Stomach smooth muscle (tissue), 2 donors: ENCODE measurements around the gene SPATA32.
A peak's percentile ranks its signal among the peaks of the same experiment; 100 is the strongest.

Experiments used
- H3K27ac ChIP-seq: one replicate; pipeline ENCODE4 v1.7.0; 2013; ENCODE audit warnings: mild to moderate bottlenecking, low read length, inconsistent platforms
- H3K27me3 ChIP-seq, 2 donors: one replicate each; pipeline ENCODE4 v1.7.0; 2013; ENCODE audit warnings: low read length in 2 of 2; ENCODE audit not compliant: insufficient read depth in 2 of 2, control insufficient read depth in 1 of 2
- H3K36me3 ChIP-seq, 2 donors: one replicate each; pipeline ENCODE4 v1.7.0; 2013; ENCODE audit warnings: low read length in 2 of 2; ENCODE audit not compliant: control insufficient read depth in 2 of 2, insufficient read depth in 2 of 2
- H3K4me1 ChIP-seq: one replicate; pipeline ENCODE4 v1.7.0; 2013; ENCODE audit warnings: low read length; ENCODE audit not compliant: control insufficient read depth, insufficient read depth
- H3K4me3 ChIP-seq, 2 donors: one replicate each; pipeline ENCODE4 v1.7.0; 2013; ENCODE audit warnings: low read length in 2 of 2
- H3K9ac ChIP-seq, 2 donors: one replicate each; pipeline ENCODE4 v1.7.0; 2013; ENCODE audit warnings: low read length in 2 of 2, mild to moderate bottlenecking in 1 of 2
- H3K9me3 ChIP-seq, 2 donors: one replicate each; pipeline ENCODE4 v1.7.0; 2013; ENCODE audit warnings: low read length in 2 of 2; ENCODE audit not compliant: control insufficient read depth in 2 of 2
- donor health status: healthy.
- donor health status: Pancreatic carcinoma.

The SPATA32 gene

DNA sequence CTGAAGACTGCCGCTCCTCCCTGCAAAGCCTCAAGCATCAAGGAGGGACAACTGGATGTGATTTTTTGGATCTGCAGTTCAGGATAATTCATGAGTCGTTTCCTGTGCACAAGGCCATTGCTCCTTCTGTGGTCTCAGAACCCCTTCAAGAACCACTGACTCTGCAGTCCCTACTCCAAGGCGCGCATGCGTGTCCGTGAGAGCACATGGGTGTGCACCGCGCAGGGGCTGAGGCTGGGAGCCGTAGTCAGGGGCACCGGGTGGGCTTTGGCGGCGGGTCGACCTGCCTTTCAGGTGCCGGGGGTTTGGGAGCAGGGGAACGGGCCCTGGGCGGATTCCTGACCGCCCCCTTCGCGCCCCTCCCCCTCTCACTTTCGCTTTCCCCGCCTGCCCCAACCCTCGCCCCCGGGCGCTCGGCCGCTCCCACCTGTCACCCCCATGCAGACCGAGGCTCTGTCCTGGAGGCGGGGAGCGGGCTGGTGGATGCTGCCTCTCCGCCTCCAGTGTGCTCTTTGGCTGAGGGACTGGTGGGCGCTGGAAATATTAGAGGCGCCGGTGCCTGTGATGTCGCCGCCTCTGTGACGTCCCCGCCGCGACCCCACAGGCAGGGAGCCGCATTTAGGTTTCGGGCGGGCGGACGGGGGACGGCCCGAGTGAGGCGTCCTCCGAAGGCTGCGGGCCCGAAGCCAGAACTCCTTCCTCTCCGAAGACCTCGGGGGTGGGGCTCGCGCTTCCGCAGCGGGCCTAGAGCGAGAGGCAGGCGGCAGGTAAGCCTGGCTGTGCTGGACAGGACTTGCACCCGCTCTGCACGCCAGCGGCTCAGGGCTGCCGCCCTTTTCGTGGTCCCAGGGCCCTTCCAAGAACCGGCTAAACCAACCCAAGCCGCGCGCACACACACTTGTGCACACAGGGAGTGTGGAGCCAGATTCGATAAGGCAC, at the start of gene SPATA32:
Gene SPATA32 (minus strand): TSS at position 518 of the 939 bp plus-strand sequence. CDS start 78 bp downstream, at position 440.
- no peaks in the 10 kb centered on the region for H3K9me3 ChIP-seq
- H3K4me3 ChIP-seq = peak within 1 kb of the TSS; percentile 66 to 79
- H3K9ac ChIP-seq = peak within 1 kb of the TSS; percentile 36 to 49
- peaks cover 18% of the 10 kb centered on the region for H3K4me1 ChIP-seq
- no peaks in the 10 kb centered on the region for H3K27me3 ChIP-seq
- peaks cover 30 to 32% of the 10 kb centered on the region in 2 donors for H3K36me3 ChIP-seq
- peak within 1 kb of the TSS; percentile 41 for H3K27ac ChIP-seq

DNA sequence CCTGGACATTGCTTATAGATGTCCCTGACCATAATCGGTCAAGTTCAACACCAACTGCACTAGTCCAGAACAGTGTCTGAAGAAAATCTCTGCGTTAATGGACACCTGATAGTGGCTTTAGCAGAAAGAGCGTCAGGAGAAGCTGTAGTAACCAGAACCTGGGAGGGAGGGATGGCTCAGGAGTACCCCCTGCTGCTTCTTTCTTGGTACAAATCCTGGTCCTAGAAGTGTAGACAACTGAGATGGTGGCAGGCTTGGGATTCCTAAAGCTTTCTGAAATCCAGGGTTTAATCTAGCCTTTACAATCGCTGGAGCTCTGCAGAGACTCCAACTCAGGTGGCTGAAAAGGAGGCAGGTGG, 49.5 kb upstream of the SPATA32 start:
- Histone ChIP-seq H3K9ac (peak overlapping the region; percentile 72 to 94), H3K27me3 (no peaks in the 10 kb centered on the region), H3K4me1 (peaks cover 85% of the 10 kb centered on the region), H3K4me3 (peak overlapping the region; percentile 42 to 98), H3K9me3 (no peaks in the 10 kb centered on the region), H3K27ac (peak overlapping the region; percentile 95), H3K36me3 (peaks cover 8 to 9% of the 10 kb centered on the region in 2 donors)

- peaks cover 8 to 9% of the 10 kb centered on the region in 2 donors for H3K36me3 ChIP-seq
- no peaks in the 10 kb centered on the region for H3K9me3 ChIP-seq
- no peaks in the 10 kb centered on the region for H3K27me3 ChIP-seq
- H3K9ac ChIP-seq = peak overlapping the region; percentile 2 to 94
- H3K4me1 ChIP-seq = peaks cover 87% of the 10 kb centered on the region
- peak overlapping the region; percentile 95 for H3K27ac ChIP-seq
- peak overlapping the region; percentile 42 to 98 for H3K4me3 ChIP-seq
Observed at GRCh38 chr17:45310380-45311324, 48.8 kb upstream of the SPATA32 start.

- no peaks in the 10 kb centered on the region for H3K27me3 ChIP-seq
- H3K27ac ChIP-seq = peak overlapping the region; percentile 95
- H3K9ac ChIP-seq = no peak overlapping the region
- H3K4me1 ChIP-seq = peaks cover 88% of the 10 kb centered on the region
- no peak overlapping the region for H3K4me3 ChIP-seq
- peaks cover 8 to 9% of the 10 kb centered on the region in 2 donors for H3K36me3 ChIP-seq
- no peaks in the 10 kb centered on the region for H3K9me3 ChIP-seq
Observed at GRCh38 chr17:45309400-45309799, 47.5 kb upstream of the SPATA32 start.

DNA sequence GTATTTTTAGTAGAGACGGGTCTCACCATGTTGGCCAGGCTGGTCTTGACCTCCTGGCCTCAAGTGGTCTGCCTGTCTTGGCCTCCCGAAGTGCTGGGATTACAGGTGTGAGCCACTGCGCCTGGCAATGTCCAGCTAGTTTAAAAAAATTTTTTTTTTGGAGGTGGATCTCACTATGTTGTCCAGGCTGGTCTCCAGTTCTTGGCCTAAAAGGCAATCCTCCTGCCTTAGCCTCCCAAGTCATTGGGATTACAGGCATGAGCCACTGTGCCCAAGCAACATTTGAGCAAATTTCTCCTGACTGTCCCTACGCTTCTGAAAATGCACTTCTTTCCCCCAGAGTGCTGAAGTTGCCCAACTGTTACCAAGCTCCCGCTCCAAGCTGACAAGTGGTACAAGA, 46.9 kb upstream of the SPATA32 start:
- peak overlapping the region; percentile 95 for H3K27ac ChIP-seq
- peaks cover 8 to 9% of the 10 kb centered on the region in 2 donors for H3K36me3 ChIP-seq
- no peak overlapping the region for H3K9ac ChIP-seq
- peaks cover 83% of the 10 kb centered on the region for H3K4me1 ChIP-seq
- H3K27me3 ChIP-seq = no peaks in the 10 kb centered on the region
- H3K4me3 ChIP-seq = no peak overlapping the region
- H3K9me3 ChIP-seq = no peaks in the 10 kb centered on the region

DNA sequence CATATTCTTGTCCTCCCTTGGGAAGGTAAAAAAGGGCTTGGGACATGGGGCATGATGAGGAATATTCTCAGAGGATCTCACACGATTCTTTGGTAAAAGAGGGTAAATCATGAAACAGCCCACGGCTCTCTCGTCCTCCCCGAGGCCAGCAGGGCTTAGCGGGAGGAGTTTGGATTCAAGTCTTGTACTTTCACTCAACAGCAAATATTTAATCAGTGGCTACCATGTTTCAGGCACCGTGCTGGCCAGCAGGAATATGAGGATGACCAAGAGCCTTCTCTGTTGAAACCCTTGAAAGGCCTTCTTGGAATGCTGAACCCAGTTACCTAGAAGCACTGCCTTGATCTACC, 46.1 kb upstream of the SPATA32 start:
- Histone ChIP-seq H3K36me3 (peaks cover 8 to 9% of the 10 kb centered on the region in 2 donors), H3K27ac (peak overlapping the region; percentile 95), H3K4me3 (peak overlapping the region; percentile 38 to 55), H3K9ac (peak overlapping the region; percentile 69 to 72), H3K9me3 (no peaks in the 10 kb centered on the region), H3K27me3 (no peaks in the 10 kb centered on the region), H3K4me1 (peaks cover 81% of the 10 kb centered on the region)

- H3K9me3 ChIP-seq = no peaks in the 10 kb centered on the region
- no peaks in the 10 kb centered on the region for H3K27me3 ChIP-seq
- H3K9ac ChIP-seq = peak overlapping the region; percentile 69 to 72
- H3K36me3 ChIP-seq = peaks cover 8 to 9% of the 10 kb centered on the region in 2 donors
- H3K27ac ChIP-seq = peak overlapping the region; percentile 95
- peak overlapping the region; percentile 38 to 55 for H3K4me3 ChIP-seq
- H3K4me1 ChIP-seq = peaks cover 81% of the 10 kb centered on the region
Observed at GRCh38 chr17:45307290-45308015, 45.6 kb upstream of the SPATA32 start.

DNA sequence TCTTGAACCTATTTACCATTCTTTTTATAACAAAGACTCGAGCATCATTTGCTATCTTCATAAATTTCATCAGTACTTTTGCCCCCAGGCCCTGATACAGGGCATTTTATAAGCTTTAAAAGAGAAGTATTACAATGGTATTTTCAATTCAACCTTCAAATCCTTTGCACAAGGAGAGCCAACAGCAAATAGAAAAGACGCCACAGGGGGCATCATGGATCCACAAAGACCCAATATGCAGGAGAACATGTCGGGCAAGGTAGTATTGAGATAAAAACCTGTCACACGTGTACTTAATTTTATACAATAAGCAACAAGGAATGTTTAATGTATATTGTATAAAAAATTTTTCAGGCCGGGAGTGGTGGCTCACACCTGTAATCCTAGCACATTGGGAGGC, 44.7 kb upstream of the SPATA32 start:
- Histone ChIP-seq H3K27ac (peak overlapping the region; percentile 95), H3K27me3 (no peaks in the 10 kb centered on the region), H3K9ac (no peak overlapping the region), H3K9me3 (no peaks in the 10 kb centered on the region), H3K4me1 (peaks cover 73% of the 10 kb centered on the region), H3K4me3 (peak overlapping the region in 1 of 2 donors; percentile 29), H3K36me3 (peaks cover 7 to 9% of the 10 kb centered on the region in 2 donors)

GRCh38 chr17:45306094-45306493, 44.2 kb upstream of the SPATA32 start:
- peaks cover 68% of the 10 kb centered on the region for H3K4me1 ChIP-seq
- H3K9ac ChIP-seq = no peak overlapping the region
- H3K27ac ChIP-seq = peak overlapping the region; percentile 95

DNA sequence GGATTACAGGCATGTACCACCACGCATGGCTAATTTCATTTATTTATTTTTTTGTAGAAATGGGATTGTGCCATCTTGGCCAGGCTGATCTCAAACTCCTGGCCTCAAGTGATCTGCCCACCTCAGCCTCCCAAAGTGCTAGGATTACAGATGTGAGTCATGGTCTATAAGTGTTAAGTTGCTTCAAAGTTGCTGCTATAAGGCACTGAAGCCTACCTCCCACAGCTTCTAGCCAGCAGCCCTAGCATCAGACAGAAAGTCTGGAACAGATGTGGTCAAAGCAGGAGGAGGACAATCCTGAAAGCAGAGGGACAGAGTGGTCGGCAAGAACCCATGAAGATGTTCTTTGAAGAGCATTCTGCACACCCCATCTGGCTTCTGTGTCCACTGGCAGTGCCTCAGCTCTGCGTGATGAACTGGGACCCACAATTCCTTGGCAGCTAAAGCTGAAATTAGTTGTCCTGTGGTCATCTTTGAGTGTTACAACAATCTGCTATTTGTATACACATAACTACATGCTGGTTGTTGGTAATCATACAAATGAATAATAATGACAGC, 43.7 kb upstream of the SPATA32 start:
- Histone ChIP-seq H3K9me3 (no peaks in the 10 kb centered on the region), H3K4me3 (no peak overlapping the region), H3K27ac (peak overlapping the region; percentile 95), H3K27me3 (no peaks in the 10 kb centered on the region), H3K4me1 (peaks cover 63% of the 10 kb centered on the region), H3K9ac (peak overlapping the region in 1 of 2 donors; percentile 42), H3K36me3 (peaks cover 6% of the 10 kb centered on the region in 2 donors)

More at GRCh38 chr17:45306094-45306493, 44.2 kb upstream of the SPATA32 start:
- H3K9me3 ChIP-seq = no peaks in the 10 kb centered on the region
- H3K36me3 ChIP-seq = peaks cover 6 to 9% of the 10 kb centered on the region in 2 donors
- H3K27me3 ChIP-seq = no peaks in the 10 kb centered on the region
- H3K4me3 ChIP-seq = peak overlapping the region in 1 of 2 donors; percentile 29
